HEK293 (cell line): Measurements from ENCODE around the gene CKS1B.

Experiments used
- GLIS1 ChIP-seq: fragments of 450-650 bp; formaldehyde crosslinking; IDR thresholded peaks from 2 replicates; pipeline ENCODE4 v1.5.1; 2016; ENCODE audit warnings: missing biosample characterization, missing genetic modification characterization
- HOXC10 ChIP-seq: sonication (generic); formaldehyde crosslinking; IDR thresholded peaks from 2 replicates; pipeline ENCODE4 v1.8.1; 2023; ENCODE audit warnings: mild to moderate bottlenecking, missing genetic modification reagents
- PRDM2 ChIP-seq: fragments of 450-650 bp; formaldehyde crosslinking; IDR thresholded peaks from 2 replicates; pipeline ENCODE4 v1.5.1; 2016; ENCODE audit warnings: missing biosample characterization, missing genetic modification characterization, borderline replicate concordance
- RBAK ChIP-seq: fragments of 450-650 bp; formaldehyde crosslinking; IDR thresholded peaks from 2 replicates; pipeline ENCODE4 v1.5.1; 2016; ENCODE audit warnings: missing biosample characterization, missing genetic modification characterization
- REPIN1 ChIP-seq: fragments of 450-650 bp; formaldehyde crosslinking; IDR thresholded peaks from 2 replicates; pipeline ENCODE4 v1.5.1; 2017; ENCODE audit warnings: missing biosample characterization, missing genetic modification characterization, low read depth
- SETDB1 ChIP-seq: IDR thresholded peaks from one replicate; pipeline ENCODE4 v1.6.1; 2017; ENCODE audit warnings: mild to moderate bottlenecking, low read length, moderate library complexity, mixed read lengths; ENCODE audit not compliant: insufficient read length
- ZBTB20 ChIP-seq: fragments of 450-650 bp; formaldehyde crosslinking; IDR thresholded peaks from 2 replicates; pipeline ENCODE4 v1.5.1; 2016; ENCODE audit warnings: missing biosample characterization, missing genetic modification characterization
- ZBTB26 ChIP-seq: fragments of 450-650 bp; formaldehyde crosslinking; optimal IDR thresholded peaks from 2 replicates; pipeline ENCODE3; 2016; ENCODE audit warnings: missing biosample characterization, mild to moderate bottlenecking, missing genetic modification characterization
- ZFP41 ChIP-seq: fragments of 450-650 bp; formaldehyde crosslinking; IDR thresholded peaks from 2 replicates; pipeline ENCODE4 v1.5.1; 2016; ENCODE audit warnings: missing biosample characterization, missing genetic modification characterization, borderline replicate concordance
- ZNF146 ChIP-seq: fragments of 450-650 bp; formaldehyde crosslinking; IDR thresholded peaks from 2 replicates; pipeline ENCODE4 v1.5.1; 2016; ENCODE audit warnings: missing biosample characterization, missing genetic modification characterization
- ZNF174 ChIP-seq: fragments of 450-650 bp; formaldehyde crosslinking; IDR thresholded peaks from 2 replicates; pipeline ENCODE4 v1.5.0; 2017; ENCODE audit warnings: missing biosample characterization, mild to moderate bottlenecking, missing genetic modification characterization
- ZNF214 ChIP-seq: fragments of 450-650 bp; formaldehyde crosslinking; IDR thresholded peaks from 2 replicates; pipeline ENCODE4 v1.5.1; 2017; ENCODE audit warnings: missing biosample characterization, mild to moderate bottlenecking, missing genetic modification characterization, borderline replicate concordance
- ZNF23 ChIP-seq: fragments of 450-650 bp; formaldehyde crosslinking; IDR thresholded peaks from 2 replicates; pipeline ENCODE4 v1.5.1; 2016; ENCODE audit warnings: missing biosample characterization, missing genetic modification characterization, borderline replicate concordance
- ZNF239 ChIP-seq: fragments of 450-650 bp; formaldehyde crosslinking; IDR thresholded peaks from 2 replicates; pipeline ENCODE4 v1.5.1; 2016; ENCODE audit warnings: missing biosample characterization, missing genetic modification characterization
- ZNF302 ChIP-seq: fragments of 450-650 bp; formaldehyde crosslinking; IDR thresholded peaks from 2 replicates; pipeline ENCODE4 v1.5.1; 2016; ENCODE audit warnings: missing biosample characterization, missing genetic modification characterization, low read depth
- ZNF354C ChIP-seq: fragments of 450-650 bp; formaldehyde crosslinking; IDR thresholded peaks from 2 replicates; pipeline ENCODE4 v1.5.1; 2016; ENCODE audit warnings: missing biosample characterization, missing genetic modification characterization, low read depth, borderline replicate concordance
- ZNF362 ChIP-seq: fragments of 450-650 bp; formaldehyde crosslinking; IDR thresholded peaks from 2 replicates; pipeline ENCODE4 v1.5.1; 2016; ENCODE audit warnings: missing biosample characterization, missing genetic modification characterization
- ZNF37A ChIP-seq: fragments of 450-650 bp; IDR thresholded peaks from 2 replicates; pipeline ENCODE4 v1.5.1; 2018; ENCODE audit warnings: missing biosample characterization, missing genetic modification characterization
- ZNF488 ChIP-seq: fragments of 450-650 bp; formaldehyde crosslinking; IDR thresholded peaks from 2 replicates; pipeline ENCODE4 v1.5.1; 2016; ENCODE audit warnings: missing biosample characterization, missing genetic modification characterization
- ZNF518A ChIP-seq: fragments of 450-650 bp; formaldehyde crosslinking; conservative IDR thresholded peaks from 2 replicates; pipeline ENCODE4 v1.5.1; 2016; ENCODE audit warnings: low read depth, missing biosample characterization, missing genetic modification characterization
- ZNF558 ChIP-seq: fragments of 450-650 bp; formaldehyde crosslinking; IDR thresholded peaks from 2 replicates; pipeline ENCODE4 v1.5.1; 2016; ENCODE audit warnings: missing biosample characterization, missing genetic modification characterization
- ZNF600 ChIP-seq: fragments of 450-650 bp; formaldehyde crosslinking; IDR thresholded peaks from 2 replicates; pipeline ENCODE4 v1.5.1; 2016; ENCODE audit warnings: missing biosample characterization, missing genetic modification characterization
- ZNF626 ChIP-seq: fragments of 450-650 bp; sonication (Bioruptor Pico); formaldehyde crosslinking; IDR thresholded peaks from 2 replicates; pipeline ENCODE4 v1.5.1; 2018; ENCODE audit warnings: missing biosample characterization, missing genetic modification characterization, inconsistent platforms
- ZNF658 ChIP-seq: fragments of 450-650 bp; formaldehyde crosslinking; IDR thresholded peaks from 2 replicates; pipeline ENCODE4; 2016; ENCODE audit warnings: missing biosample characterization, missing genetic modification characterization
- ZNF670 ChIP-seq: fragments of 450-650 bp; formaldehyde crosslinking; IDR thresholded peaks from 2 replicates; pipeline ENCODE4 v1.5.1; 2016; ENCODE audit warnings: missing biosample characterization, missing genetic modification characterization, low read depth
- ZNF776 ChIP-seq: fragments of 450-650 bp; formaldehyde crosslinking; IDR thresholded peaks from 2 replicates; pipeline ENCODE4 v1.5.0; 2017; ENCODE audit warnings: missing biosample characterization, missing genetic modification characterization, borderline replicate concordance
- ZNF830 ChIP-seq: fragments of 450-650 bp; IDR thresholded peaks from 2 replicates; pipeline ENCODE4 v1.5.0; 2018; ENCODE audit warnings: missing biosample characterization, missing genetic modification characterization, low read depth, mild to moderate bottlenecking, moderate library complexity

Gene CKS1B

GRCh38 chr1:154936555-154937084 is 37.9 kb upstream of the CKS1B start, which contains the start of gene PMVK (continued):
- peak; percentile 65 for TF ChIP-seq ZBTB20 (tag by site-specific recombination)
- TF ChIP-seq RBAK (tag by site-specific recombination): no peak
- 0 out of 2 replicates have a peak, but pooled peaks have one; percentile 3 for TF ChIP-seq ZNF518A
- TF ChIP-seq HOXC10 (CRISPR knock-in tag): no peak
- TF ChIP-seq ZNF600: peak; percentile 96
- peak; percentile 57 for TF ChIP-seq SETDB1
- no peak for TF ChIP-seq ZNF488
- TF ChIP-seq ZNF214 (tag by site-specific recombination): no peak
- TF ChIP-seq ZBTB26 (tag by site-specific recombination): peak; percentile 72
- no peak for TF ChIP-seq ZFP41 (tag by site-specific recombination)
- TF ChIP-seq ZNF302 (tag by site-specific recombination): no peak
- no peak for TF ChIP-seq ZNF558 (tag by site-specific recombination)
- TF ChIP-seq ZNF146: no peak; the same call in 1 of the 2 replicates
- TF ChIP-seq ZNF354C: no peak
- no peak for TF ChIP-seq ZNF776 (tag by site-specific recombination)
- TF ChIP-seq ZNF239 (tag by site-specific recombination): no peak
- TF ChIP-seq ZNF626 (tag by site-specific recombination): no peak
- no peak for TF ChIP-seq ZNF658
- no peak for TF ChIP-seq PRDM2 (tag by site-specific recombination)
- TF ChIP-seq REPIN1 (tag by site-specific recombination): peak; percentile 18; the same call in 1 of the 2 replicates
- TF ChIP-seq ZNF362 (tag by site-specific recombination): no peak
- TF ChIP-seq ZNF23 (tag by site-specific recombination): no peak
- TF ChIP-seq GLIS1 (tag by site-specific recombination): peak; percentile 40
- no peak for TF ChIP-seq ZNF830 (tag by site-specific recombination)
- no peak for TF ChIP-seq ZNF37A
- TF ChIP-seq ZNF670: no peak
- no peak for TF ChIP-seq ZNF174 (tag by site-specific recombination)
